ENCODE data around the gene PTPN3.
"Not testable (repeated sequence)": the region's sequence is repeated elsewhere in the genome, so short reads cannot be mapped to it uniquely, and the experiment has no call there.

Gene PTPN3

DNA sequence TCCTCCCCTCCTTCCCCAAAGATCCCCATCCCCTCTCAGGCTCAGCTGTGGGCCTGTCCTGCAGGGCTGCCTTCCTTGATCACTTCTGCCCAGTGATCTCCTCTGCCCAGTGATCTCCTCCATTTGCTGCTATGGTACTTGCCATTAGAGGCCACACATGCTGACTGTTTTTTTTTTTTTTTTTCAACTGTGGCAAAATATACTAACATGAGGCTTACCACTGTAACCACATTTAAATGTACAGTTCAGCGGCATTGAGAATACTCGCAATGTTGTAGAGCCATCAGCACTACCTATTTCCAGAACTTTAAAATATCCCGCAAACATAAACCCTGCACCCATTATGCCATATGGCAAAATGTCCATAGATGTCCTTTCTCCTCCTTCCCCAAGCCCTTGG is 115.5 kb downstream of the PTPN3 start:
- no peak for DNase-seq

DNA sequence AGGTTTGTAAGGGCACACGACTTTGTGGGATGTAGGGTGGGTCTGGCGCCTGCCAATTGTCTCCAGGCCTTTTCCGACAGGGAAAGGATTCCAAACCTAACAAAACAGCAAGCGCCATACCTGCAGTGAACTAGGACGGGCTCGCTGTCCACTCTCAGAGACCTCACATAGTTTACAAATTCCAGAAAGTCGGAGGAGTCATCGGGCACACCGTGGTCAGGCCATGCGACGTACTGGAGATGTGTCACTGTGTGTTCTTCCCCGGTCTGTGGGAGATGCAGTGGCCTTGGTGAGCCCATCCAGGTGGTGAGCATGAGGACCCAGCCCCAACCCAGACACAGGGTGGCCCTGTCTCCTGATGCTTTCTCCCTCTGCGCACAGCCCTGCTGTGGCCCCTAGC is 115.9 kb downstream of the PTPN3 start:
- DNase-seq = no peak

DNA sequence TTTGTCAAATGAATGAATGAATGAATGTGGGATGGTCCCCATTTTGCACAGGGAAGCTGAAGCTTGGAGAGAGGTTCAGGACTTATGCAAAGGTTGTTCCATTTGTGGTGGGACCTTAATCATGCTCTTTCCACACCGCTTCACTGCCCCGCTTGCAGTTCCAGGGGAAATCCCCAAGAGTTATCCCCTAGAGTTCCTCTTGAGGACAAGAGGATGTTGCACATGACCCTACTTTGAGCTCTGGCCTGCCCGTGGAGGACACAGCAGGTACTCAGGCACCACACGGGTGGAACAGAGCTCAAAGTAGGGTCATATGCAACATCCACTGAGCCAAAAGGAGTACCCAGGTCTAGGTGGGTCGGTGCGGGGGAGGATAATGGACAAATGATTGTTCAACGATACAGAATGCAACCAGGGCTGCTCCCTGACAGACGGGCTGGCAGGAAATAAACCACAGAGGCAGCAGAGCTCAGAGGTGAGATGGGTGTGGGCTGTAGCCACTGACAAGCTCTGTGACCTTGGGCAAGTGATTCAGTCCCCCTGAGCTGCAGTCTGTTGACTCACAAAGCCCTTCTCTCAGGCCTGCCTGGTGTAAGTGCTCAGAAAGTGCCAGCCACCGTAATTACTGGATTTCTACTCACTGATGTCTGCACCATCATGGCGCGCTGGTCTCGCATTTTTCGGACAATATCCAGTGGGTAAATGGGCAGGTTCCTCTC is 116.9 kb downstream of the PTPN3 start:
- DNase-seq = no peak

DNA sequence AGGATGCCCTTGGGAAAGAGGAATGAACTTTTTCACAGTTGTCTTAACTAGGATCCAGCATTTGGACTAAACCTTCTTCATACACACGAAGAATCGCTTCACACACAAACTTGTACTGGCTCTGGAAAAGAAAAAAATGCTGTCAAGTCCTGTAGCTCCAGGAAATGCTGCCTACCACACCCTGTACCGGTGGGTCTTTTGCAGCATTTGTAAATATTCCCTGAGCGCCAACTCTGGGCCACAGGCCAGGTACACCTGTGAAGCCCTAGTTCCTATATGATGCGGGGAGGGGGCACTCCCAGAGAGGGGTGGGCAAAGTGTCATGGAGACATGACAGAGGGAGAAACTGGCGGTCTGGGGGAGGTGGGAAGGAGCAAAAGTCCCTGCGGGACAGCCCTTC is 118.6 kb downstream of the PTPN3 start:
- DNase-seq = no peak

DNA sequence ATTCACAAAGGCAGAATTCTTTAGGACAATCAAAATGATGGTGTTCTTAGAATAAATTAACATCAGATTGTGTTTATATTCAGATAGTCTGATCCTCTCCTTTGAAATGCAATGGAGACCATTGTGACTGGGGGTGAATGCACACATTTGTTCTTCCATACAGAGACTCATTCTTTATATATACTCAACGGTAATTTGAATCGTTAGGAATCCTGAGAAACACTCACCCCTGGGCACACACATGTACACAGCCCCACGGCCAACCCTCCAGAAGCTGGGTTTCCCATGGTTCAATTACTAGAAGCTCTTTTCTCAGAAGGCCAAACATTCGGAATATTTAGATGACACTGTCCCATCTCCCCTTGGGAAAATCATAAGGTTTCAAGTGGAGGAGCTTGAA is 119.8 kb downstream of the PTPN3 start:
- no peak for DNase-seq

DNA sequence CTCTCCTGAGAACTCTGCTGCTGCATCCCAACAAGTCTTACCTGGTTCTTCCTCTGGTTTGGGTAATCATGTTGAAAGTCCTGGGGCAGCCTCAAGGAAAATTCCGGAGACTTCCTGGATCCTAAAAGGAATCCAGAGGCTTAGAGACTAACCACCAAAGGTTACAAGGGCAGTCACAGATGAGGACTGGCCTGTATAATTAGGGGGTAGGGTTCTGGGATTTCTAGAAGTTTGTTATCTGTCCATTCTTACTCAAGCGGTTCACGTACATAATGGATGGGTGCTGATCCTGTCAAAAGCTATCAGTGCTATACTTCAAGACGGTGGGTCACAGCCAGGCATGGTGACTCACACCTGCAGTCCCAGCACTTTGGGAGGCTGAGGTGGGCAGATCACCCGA is 125.9 kb downstream of the PTPN3 start:
- no peak for DNase-seq

DNA sequence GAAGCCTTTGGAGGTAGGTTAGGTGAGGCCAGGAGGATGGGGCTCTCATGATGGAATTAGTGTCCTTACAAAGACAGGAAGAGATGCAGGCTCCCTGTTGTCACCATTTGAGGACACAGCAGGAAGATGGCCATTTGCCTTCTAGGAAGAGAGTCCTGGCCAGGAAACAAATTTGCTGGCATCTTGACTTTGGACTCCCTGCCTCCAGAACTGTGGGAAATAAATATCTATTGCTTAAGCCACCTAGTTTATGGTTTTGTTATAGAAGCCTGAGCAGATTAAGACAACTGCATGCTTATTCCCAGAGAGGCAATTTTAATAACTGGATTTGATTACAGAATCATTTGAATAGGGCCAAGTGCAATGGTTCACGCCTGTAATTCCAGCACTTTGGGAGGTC is 126.7 kb downstream of the PTPN3 start:
- no peak for DNase-seq

DNA sequence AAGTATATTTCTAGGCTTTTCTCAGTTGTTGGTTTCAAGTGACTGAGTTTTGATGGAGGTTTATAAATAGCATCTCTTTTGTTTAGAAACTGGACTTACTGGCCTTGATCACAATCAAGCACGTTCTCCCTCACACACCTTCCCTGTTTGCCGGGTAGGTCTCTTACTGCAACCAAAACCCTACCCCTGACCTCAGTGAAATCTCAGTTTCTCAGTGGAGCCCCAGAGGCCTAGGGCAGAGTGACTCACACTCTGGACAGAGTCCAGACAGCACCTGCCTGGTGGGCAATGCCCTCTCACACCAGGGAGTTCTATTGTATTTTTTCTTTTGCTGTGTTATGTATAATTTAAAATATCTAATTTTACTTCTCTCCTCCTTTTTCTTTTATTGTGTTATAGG is 128.8 kb downstream of the PTPN3 start:
- DNase-seq = no peak

DNA sequence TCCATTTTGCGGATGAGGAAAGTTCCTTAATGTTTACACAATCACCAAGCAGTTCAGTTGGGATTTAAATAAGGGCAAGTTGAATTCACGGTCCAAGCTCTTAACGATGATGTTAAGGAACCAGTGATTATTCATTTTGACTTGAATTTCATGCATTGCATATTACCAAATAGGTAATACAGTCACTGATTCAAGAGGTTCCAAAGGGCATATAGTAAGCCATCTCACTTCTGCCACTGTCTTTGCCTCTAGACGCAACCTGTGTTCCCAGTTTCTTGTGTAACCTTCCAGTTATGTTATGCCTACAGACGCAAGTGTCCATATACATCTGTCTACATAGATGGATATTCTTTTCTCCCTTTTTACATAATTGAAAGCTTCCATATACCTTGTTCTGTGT is 137.3 kb downstream of the PTPN3 start:
- DNase-seq = no peak

DNA sequence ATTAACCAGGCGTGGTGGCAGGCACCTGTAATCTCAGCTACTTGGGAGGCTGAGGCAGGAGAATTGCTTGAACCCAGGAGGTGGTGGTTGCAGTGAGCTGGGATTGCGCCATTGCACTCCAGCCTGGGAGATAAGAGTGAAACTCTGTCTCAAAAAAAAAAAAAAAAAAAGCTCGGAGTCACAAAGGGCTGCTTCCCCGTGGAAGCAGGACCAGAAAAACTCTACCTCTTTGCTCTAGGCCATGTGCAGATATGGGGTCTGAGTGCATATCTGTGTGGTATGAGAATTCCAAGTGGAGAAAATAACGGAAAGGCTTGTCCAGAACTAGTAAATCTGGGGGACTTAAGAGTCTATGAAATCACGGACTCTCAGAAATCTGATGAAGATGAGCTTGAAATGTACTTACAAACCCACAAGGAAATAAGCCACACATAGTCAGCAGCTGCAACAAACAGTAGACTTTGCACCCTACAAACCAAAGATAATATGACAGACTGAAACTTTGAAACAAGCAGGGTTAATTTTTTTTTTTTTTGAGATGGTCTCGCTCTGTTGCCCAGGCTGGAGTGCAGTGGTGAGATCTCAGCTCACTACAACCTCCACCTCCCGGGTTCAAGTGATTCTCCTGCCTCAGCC is 139.0 kb downstream of the PTPN3 start:
- DNase-seq = not testable (repeated sequence)

DNA sequence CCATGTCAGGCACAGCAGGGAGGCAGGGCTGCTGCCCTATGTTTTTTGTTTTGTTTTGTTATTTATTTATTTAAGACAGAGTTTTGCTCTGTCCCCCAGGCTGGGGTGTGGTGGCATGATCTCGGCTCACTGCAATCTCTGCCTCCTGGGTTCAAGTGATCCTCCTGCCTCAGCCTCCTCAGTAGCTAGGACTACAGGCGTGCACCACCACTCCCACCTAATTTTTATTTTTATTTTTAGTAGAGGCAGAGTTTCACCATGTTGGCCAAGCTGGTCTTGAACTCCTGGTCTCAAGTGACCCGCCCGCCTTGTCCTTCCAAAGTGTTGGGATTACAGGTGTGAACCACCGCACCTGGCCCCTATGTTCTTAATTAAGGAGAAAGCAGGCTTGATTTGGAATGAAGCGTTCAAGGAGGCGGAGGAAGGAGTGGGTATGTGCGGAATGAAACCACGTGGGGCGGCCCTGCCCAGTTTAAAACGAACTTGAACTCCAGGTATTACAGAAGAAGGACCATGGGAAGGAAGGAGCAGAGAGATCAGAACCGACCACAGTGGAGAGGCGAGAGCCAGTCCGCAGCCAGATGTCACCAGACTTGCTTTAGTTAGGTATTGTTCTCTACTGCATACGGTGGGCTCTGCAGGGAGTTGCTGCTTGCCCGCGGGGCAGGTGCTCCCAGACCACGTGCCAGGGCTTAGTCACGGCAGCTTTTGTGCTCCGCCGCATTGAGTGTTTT is 142.4 kb downstream of the PTPN3 start:
- no peak for DNase-seq

DNA sequence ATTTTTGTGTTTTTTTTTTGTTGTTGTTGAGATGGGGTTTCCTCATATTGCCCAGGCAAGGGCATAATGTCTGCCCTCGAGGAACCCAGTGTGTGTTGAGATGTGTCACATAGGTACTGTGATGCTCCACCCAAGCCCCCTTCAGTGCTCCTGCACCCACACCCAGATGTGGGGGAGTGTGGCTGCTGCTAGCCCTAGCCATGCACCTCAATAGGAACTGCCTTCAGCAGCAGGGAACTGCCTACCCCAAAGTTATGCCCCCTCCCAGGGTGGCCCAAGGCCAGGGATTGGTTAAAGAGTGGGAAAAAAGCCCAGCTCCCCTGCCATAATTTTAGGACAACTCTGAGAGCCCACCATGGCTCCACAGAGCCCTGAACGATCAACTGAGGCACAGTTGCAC is 143.9 kb downstream of the PTPN3 start:
- no peak for DNase-seq

DNA sequence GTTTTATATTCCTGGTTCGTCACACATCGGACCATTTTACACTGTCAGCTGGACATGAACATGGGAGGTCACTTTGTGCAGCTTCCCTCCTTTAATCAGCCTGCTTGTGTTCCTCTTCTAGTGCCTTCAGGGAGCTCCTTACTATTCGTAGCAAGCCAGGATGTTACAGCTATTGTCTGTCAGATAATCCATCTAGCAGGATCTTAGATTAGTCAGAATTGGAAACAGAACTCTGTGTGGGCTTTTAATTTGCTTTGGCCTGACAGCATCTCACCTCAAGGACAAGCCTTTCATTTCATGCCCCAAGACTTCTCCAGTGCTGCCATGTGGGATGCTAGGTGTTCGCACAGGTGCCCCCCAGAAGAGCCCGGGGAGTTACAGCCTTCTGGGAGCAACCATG is 147.1 kb downstream of the PTPN3 start:
- DNase-seq = no peak

DNA sequence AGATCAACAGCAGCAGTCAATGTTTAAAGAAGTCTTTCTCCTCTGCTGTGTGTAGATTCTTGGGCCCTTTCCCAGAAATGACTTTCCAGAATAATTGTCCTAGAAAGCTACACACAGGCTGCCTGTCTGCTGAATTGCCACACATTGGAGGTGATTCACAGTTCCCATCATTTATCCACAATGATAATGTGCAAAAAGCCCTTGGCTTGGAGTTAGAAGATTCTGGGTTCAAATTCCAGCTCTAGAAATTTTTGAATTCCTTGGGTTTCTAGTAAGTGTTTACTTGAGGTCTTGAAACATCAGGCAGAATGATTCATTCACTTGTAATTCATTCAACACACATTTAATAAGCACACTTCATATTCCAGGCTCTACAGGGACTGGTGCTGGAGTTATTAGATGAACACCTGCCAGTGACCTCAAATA is 148.7 kb downstream of the PTPN3 start:
- no peak for DNase-seq

DNA sequence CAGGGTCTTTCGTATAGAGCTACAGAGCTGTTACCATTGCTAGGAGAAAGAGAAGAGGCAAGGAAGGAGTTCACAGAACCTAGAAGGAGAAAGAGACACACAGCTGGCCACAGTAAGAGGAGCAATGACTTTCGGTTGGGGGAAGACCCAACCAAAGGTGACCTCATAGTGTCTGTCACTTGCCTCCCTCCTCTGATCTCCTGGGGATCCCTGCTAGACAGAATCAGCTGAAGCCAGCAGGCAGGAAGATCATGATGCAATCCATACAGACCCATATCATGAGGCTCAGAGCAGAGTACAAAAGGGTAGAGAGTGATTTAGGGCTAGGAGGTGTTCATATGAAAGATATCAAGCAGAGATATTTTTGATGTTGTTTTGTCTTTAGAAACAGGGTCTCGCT is 151.2 kb downstream of the PTPN3 start:
- no peak for DNase-seq

DNA sequence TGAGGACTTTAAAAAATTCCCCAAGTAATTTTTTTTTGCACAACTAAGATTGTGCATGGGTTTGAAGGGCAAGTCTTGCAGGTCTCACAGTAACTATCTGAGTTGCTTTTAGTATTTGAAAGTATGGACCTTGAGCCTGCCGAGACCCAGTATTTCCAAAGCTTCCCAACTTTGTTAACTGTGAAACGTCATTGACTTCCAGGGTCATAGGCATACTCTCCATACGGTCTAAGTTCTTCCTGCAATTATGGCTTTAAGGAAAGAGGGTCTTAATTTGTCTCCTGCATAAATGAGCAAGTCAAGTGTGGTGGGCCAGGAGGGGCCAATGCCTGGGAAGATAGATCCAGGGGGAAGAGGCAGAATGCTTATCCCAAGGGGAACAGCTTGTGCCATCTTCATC is 153.2 kb downstream of the PTPN3 start:
- DNase-seq = no peak

DNA sequence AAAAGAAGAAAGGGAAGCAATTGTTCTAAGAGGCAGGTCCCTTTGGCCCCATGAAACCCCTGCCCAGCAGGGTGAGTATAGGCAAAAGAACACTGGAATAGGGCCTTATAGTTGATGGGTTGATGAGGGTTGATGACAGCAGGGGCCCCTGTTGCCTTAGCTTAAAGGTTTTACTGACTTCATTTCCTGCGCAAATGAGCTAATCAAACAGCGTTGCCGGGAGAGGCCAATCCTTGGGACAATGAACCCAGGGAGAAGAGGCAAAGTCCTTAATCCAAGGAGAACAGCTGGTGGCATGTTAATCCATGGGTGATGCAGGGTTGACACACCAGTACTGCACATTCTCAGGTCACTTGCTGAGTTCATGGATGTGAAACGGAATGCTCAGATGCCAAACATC is 155.2 kb downstream of the PTPN3 start:
- no peak for DNase-seq

DNA sequence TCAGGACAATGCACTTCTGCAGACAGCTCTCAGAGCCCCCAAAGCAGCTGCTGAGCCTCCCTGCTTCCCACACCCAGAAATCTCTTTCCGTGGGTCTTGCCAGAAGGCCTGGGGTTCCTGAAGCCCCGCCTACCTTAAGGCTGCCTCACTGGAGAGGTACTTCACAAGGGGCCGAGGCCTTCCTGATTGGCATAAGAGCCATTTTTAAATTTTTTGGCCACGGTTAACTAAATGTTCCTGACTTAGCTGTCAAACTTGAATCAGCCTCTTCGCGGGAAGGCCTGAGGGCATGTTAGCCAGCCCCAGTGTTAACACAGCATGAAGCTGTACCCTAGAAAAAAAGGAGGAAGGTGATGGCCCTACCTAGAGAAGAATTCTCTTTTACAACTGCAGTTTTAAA is 156.5 kb downstream of the PTPN3 start:
- no peak for DNase-seq

DNA sequence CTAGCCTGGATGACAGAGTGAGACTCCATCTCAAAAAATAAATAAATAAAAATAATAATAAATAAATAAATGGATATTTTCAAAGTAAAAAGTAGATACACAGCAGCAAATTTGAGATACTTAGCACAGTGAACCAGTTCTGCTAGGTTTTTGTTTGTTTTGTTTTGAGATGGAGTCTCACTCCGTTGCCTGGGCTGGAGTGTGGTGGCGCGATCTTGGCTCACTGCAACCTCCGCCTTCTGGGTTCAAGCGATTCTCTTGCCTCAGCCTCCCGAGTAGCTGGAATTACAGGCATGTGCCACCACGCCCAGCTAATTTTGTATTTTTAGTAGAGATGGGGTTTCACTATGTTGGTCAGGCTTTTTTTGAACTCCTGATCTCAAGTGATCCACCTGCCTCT is 157.1 kb downstream of the PTPN3 start:
- not testable (repeated sequence) for DNase-seq

DNA sequence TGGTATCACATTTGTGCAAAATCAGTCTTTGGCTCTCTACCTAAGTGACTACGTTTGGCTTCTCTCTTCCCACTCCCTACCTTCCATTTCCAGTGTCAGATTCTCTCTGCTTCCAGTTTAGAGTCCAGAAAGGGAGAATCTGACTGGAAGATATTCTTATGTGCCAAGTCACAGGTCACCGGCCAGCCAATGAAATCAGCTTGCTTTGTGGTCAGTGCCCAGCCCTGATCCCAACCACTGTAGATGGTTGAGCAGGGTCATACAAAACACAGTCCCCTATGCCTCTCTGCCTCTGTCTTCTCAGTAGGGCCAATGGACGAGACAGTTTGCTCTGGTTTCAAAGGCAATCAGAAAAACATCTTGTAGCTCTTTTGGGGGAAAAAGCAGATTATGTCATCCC is 161.7 kb downstream of the PTPN3 start:
- DNase-seq = no peak

DNA sequence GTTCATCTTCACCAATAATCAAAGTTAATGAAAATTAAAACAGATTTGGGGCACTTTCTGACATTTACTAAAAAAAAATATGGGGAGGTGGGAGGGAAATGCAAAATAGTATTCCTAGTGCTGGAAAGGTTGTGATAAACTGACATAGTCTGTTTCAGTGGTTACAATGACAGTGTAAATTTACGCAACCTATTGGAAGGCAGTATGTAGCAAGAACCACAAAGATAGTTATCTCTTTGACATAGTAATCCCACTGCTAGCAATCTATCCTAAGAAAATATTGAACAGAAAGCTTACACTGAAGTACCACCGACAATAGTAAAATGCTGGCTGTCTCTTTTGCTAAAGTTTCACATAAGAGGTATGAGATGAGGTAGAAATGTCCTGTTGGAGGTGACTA is 162.2 kb downstream of the PTPN3 start:
- DNase-seq = no peak

DNA sequence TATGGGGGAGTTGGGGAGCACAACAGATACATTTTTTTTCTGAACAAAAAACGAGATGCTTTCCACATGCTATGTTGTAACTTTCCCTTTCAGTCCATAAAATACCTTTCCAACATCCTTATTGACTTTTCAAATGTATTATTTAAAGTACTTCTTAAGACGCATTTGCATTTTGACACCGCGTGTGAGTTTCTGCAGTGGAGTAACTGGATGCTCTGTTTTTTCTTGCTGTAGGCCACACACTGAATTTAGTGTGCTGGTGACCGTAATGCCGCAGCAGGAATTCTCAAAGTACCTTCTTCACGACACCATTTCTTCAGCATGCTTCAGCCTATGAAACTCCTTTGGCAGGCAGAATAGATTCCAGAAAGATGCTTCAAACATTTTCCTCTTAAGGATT is 163.0 kb downstream of the PTPN3 start:
- no peak for DNase-seq

DNA sequence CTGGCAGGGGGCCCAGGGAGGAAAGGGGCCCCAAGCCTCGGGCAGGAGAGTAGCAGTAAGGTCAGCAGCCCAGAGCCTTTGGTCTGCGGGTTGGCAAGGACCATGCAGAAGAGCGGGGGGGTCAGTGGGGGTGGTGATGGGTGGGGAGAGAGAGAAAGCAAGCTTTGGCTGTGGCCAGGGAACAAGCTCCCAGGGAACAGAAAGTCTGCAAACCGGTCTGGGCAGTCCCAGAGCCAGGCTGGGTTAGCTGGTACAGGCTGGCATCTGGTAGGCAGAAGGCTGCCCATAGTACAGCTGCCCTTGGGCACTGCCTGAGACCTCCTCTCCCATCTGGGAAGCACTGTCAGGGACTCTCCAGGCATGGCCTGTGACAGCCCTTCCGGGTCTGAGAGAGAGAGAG is 166.8 kb downstream of the PTPN3 start:
- DNase-seq = no peak

DNA sequence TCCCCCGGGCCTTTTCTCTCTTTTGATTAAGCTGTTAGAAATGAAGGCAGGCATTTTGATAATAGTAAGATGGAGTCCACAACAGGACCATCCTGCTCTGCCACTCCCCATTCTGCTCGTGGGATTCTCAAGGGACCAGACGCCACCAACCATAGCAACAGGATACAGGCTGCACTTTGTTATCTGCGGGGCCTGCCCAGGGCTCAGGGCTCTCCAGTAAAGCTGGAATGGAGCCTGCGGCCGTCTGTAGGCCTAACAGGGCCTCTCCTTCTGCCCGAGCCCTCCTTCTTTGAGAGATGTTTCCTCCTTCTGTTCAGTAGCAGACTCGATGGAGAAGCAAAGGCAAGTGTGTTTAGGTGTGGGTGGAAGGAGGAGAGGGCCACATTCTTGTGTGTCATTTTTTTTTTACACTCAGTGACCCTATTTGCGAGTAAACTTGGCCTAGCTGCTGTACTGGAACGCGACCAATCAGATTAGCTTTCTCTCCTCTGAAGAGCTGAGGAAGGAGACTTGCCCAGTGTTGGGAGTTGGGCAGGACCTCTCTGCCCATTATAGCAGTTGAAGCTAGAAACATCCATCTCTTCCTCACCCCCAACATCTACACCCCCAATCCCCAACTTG is 168.4 kb downstream of the PTPN3 start:
- DNase-seq = no peak
